Measurements from ENCODE around the gene BPIFA3. TPM values are rescaled to one million over a fixed set of nuclear protein-coding genes. Genes with fewer than 3 reads are reported as not detected.

Gene BPIFA3
- total RNA-seq, 2 experiments from 2014 or later = not detected

- H3K9me3 Mint-ChIP-seq (ENCODE audit: low read depth) = no peaks in the 10 kb centered on the region
- H3K4me3 Mint-ChIP-seq = no peak overlapping the region
- CTCF ChIA-PET = interaction anchor here (0.7 to 1.3 kb wide), 2 partner anchors 19 to 406 kb away, joined by 3 to 4 read pairs; no protein-coding TSS in a partner anchor
- H3K36me3 Mint-ChIP-seq (ENCODE audit: low read depth) = no peaks in the 10 kb centered on the region
- H3K27me3 Mint-ChIP-seq = peaks cover 2% of the 10 kb centered on the region
- intact Hi-C loops (cut with DNase I, micrococcal nuclease) = no loop called here
- DNase-seq (no peak), ATAC-seq (no peak)
- no peak overlapping the region for H3K27ac Mint-ChIP-seq
- H3K4me1 Mint-ChIP-seq = no peaks in the 10 kb centered on the region
- POLR2A ChIA-PET = no interaction called here
Observed at GRCh38 chr20:33187491-33187890, 29.7 kb upstream of the BPIFA3 start.

DNA sequence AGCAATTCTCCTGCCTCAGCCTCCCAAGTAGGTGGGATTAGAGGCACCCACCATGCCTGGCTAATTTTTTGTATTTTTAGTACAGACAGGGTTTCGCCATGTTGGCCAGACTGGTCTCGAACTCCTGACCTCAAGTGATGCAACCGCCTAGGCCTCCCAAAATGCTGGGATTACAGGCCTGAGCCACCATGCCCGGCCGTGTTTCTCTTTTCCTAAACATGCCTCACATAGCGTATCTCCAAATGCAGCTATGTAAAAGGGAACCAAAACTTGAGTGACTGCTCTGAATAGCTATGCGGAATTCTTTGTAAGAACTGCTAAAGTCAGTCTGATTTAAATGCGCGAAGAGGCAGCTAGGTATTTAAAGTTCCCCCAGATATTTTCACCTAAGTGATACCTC lies 28.7 kb upstream of the BPIFA3 start:
- POLR2A ChIA-PET = no interaction called here

GRCh38 chr20:33191484-33191883 lies 25.7 kb upstream of the BPIFA3 start:
- ChIA-PET CTCF (interaction anchor here (1.6 kb wide), 1 partner anchor 23 kb away, joined by 3 read pairs; no protein-coding TSS in a partner anchor), POLR2A (no interaction called here)
- H3K9me3 Mint-ChIP-seq (ENCODE audit: low read depth) = no peaks in the 10 kb centered on the region
- no peak for DNase-seq
- no peak overlapping the region for H3K27ac Mint-ChIP-seq
- no peak for ATAC-seq
- intact Hi-C loops (cut with DNase I, micrococcal nuclease) = no loop called here
- peaks cover 2% of the 10 kb centered on the region for H3K4me1 Mint-ChIP-seq
- H3K27me3 Mint-ChIP-seq = peaks cover 2% of the 10 kb centered on the region
- H3K4me3 Mint-ChIP-seq = no peak overlapping the region
- no peaks in the 10 kb centered on the region for H3K36me3 Mint-ChIP-seq (ENCODE audit: low read depth)

More for the DNA sequence above, 28.7 kb upstream of the BPIFA3 start:
- Mint-ChIP-seq H3K4me3 (no peak overlapping the region), H3K27ac (no peak overlapping the region), H3K9me3 (ENCODE audit: low read depth) (no peaks in the 10 kb centered on the region), H3K36me3 (ENCODE audit: low read depth) (no peaks in the 10 kb centered on the region), H3K27me3 (peaks cover 2% of the 10 kb centered on the region), H3K4me1 (no peaks in the 10 kb centered on the region)
- DNase-seq (no peak), ATAC-seq (no peak)
- intact Hi-C loops (cut with DNase I, micrococcal nuclease) = no loop called here
- CTCF ChIA-PET = interaction anchor here (1.1 kb wide), 1 partner anchor 104 kb away, joined by 3 read pairs; no protein-coding TSS in a partner anchor

- intact Hi-C loops (cut with DNase I, micrococcal nuclease) = no loop called here
- ATAC-seq = no peak
- Mint-ChIP-seq H3K4me1 (peaks cover 2% of the 10 kb centered on the region), H3K27me3 (peaks cover 2% of the 10 kb centered on the region), H3K36me3 (ENCODE audit: low read depth) (no peaks in the 10 kb centered on the region), H3K9me3 (ENCODE audit: low read depth) (no peaks in the 10 kb centered on the region), H3K27ac (no peak overlapping the region), H3K4me3 (no peak overlapping the region)
- DNase-seq = no peak
- POLR2A ChIA-PET = no interaction called here
- CTCF ChIA-PET = interaction anchor here (0.6 to 1.6 kb wide), 2 partner anchors 22 to 68 kb away, joined by 3 read pairs; no protein-coding TSS in a partner anchor
Observed at GRCh38 chr20:33191955-33192354, 25.2 kb upstream of the BPIFA3 start.

DNA sequence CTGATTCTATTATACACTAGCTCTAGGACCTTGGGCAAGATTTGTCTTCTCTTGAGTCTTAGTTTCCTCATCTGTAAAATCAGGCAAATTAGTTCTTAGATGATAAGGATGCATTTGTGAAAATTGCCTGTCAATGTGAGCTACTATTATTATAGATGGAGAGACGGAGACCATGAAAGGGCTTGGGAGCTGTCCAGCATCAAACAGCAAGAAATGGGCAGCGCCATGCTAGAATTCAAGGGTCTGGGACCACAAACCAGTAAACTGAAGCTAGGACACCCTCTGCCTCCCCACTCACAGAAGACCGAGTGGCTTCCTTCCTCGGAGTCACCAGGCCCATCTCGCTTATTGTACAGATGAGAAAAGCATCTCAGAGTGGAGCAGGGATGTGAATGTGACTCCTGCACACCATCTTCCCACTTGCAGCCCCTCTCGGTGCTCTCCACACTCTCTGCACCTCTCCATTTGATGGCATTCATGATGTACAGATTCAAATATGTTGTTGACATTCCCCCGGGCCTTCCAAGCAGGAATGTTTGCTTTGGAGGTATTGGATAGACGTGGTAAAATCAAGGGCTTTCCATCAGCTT lies 24.1 kb upstream of the BPIFA3 start:
- Mint-ChIP-seq H3K4me1 (peaks cover 2% of the 10 kb centered on the region), H3K4me3 (no peak overlapping the region), H3K27me3 (peaks cover 2% of the 10 kb centered on the region), H3K36me3 (ENCODE audit: low read depth) (no peaks in the 10 kb centered on the region), H3K27ac (no peak overlapping the region), H3K9me3 (ENCODE audit: low read depth) (no peaks in the 10 kb centered on the region)
- ChIA-PET POLR2A (no interaction called here), CTCF (interaction anchor here (1.6 kb wide), 1 partner anchor 21 kb away, joined by 3 read pairs; no protein-coding TSS in a partner anchor)
- ATAC-seq (no peak), DNase-seq (no peak)
- intact Hi-C loops (cut with DNase I, micrococcal nuclease) = no loop called here

DNA sequence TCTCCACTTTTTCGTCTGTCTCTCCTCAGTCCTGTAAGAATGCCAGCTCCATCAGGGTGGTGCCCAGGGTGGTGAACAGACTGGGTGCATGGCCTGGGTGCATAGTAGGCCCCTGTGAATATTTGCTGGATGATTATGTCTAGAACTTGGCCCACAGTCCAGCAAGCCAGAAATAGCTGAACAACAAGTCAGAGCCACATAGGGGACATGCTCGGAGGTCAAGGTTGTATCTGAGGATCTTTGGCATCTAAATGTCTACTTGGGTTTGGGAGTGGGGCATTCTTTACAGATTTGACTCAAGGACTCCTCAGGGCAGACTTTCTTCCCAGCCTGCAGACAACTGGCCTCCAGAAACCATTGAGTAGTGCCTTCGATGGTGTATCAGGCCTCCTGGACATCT lies 18.1 kb upstream of the BPIFA3 start:
- POLR2A ChIA-PET = no interaction called here
- no peak for ATAC-seq
- Mint-ChIP-seq H3K4me3 (no peak overlapping the region), H3K27ac (no peak overlapping the region), H3K27me3 (peaks cover 2% of the 10 kb centered on the region), H3K36me3 (ENCODE audit: low read depth) (no peaks in the 10 kb centered on the region), H3K4me1 (peaks cover 2% of the 10 kb centered on the region), H3K9me3 (ENCODE audit: low read depth) (no peaks in the 10 kb centered on the region)
- no peak for DNase-seq
- intact Hi-C loops (cut with DNase I, micrococcal nuclease) = no loop called here
- CTCF ChIA-PET = interaction anchor here (0.7 kb wide), 1 partner anchor 12 kb away, joined by 4 read pairs; no protein-coding TSS in a partner anchor

- intact Hi-C loops (cut with DNase I, micrococcal nuclease) = no loop called here
- H3K36me3 Mint-ChIP-seq (ENCODE audit: low read depth) = no peaks in the 10 kb centered on the region
- no peak for ATAC-seq
- peaks cover 11% of the 10 kb centered on the region for H3K27me3 Mint-ChIP-seq
- no peaks in the 10 kb centered on the region for H3K4me1 Mint-ChIP-seq
- ChIA-PET CTCF (no interaction called here), POLR2A (no interaction called here)
- no peak overlapping the region for H3K4me3 Mint-ChIP-seq
- no peaks in the 10 kb centered on the region for H3K9me3 Mint-ChIP-seq (ENCODE audit: low read depth)
- no peak overlapping the region for H3K27ac Mint-ChIP-seq
- DNase-seq = no peak
Observed at GRCh38 chr20:33202451-33202850, 14.7 kb upstream of the BPIFA3 start.

DNA sequence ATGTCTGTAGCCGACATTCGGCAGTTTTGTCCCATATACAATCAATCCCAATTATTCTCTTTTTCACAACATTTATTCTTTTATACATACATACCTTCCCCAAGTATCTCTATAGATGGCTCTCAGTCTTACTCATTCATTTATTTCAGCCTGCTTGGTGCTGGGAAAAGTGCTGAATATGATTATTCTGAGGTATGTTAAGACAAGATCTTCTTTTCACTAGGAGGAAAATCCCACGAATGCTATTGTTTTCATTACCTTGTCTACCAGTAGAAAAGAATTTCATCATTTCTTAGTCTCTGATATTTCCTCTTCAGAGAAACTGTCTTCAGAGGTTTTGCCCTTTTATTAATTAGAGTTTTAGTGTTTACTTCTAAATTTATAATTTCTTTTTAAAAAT lies 13.7 kb upstream of the BPIFA3 start:
- Mint-ChIP-seq H3K4me3 (no peak overlapping the region), H3K9me3 (ENCODE audit: low read depth) (no peaks in the 10 kb centered on the region), H3K27me3 (peaks cover 14% of the 10 kb centered on the region), H3K36me3 (ENCODE audit: low read depth) (no peaks in the 10 kb centered on the region), H3K27ac (no peak overlapping the region), H3K4me1 (no peaks in the 10 kb centered on the region)
- ChIA-PET POLR2A (no interaction called here), CTCF (interaction anchor here (0.6 kb wide), 1 partner anchor 1318 kb away, joined by 3 read pairs; no protein-coding TSS in a partner anchor)
- intact Hi-C loops (cut with DNase I, micrococcal nuclease) = no loop called here
- DNase-seq = no peak
- no peak for ATAC-seq

GRCh38 chr20:33209789-33210188 lies 7.4 kb upstream of the BPIFA3 start:
- Mint-ChIP-seq H3K27ac (no peak overlapping the region), H3K4me1 (no peaks in the 10 kb centered on the region), H3K36me3 (ENCODE audit: low read depth) (no peaks in the 10 kb centered on the region), H3K27me3 (peaks cover 28% of the 10 kb centered on the region), H3K4me3 (no peak overlapping the region), H3K9me3 (ENCODE audit: low read depth) (peaks cover 3% of the 10 kb centered on the region)
- DNase-seq = peak; percentile 69
- ChIA-PET CTCF (interaction anchor here (0.7 to 1.3 kb wide), 2 partner anchors 12 to 142 kb away, joined by 3 read pairs; no protein-coding TSS in a partner anchor), POLR2A (no interaction called here)
- ATAC-seq = no peak
- intact Hi-C loops (cut with DNase I, micrococcal nuclease) = loop anchor here (2.0 to 10.0 kb wide), 2 partner anchors 65 to 307 kb away; no protein-coding TSS in a partner anchor

- Mint-ChIP-seq H3K9me3 (ENCODE audit: low read depth) (peaks cover 3% of the 10 kb centered on the region), H3K36me3 (ENCODE audit: low read depth) (no peaks in the 10 kb centered on the region), H3K4me3 (no peak overlapping the region), H3K27ac (no peak overlapping the region), H3K4me1 (no peaks in the 10 kb centered on the region), H3K27me3 (peaks cover 28% of the 10 kb centered on the region)
- no peak for ATAC-seq
- DNase-seq = no peak
- ChIA-PET POLR2A (no interaction called here), CTCF (interaction anchor here (0.7 kb wide), 1 partner anchor 11 kb away, joined by 4 read pairs; no protein-coding TSS in a partner anchor)
- intact Hi-C loops (cut with DNase I, micrococcal nuclease) = loop anchor here (2.0 to 10.0 kb wide), 2 partner anchors 64 to 308 kb away; no protein-coding TSS in a partner anchor
Observed at GRCh38 chr20:33210371-33210770, 6.8 kb upstream of the BPIFA3 start.

- Mint-ChIP-seq H3K9me3 (ENCODE audit: low read depth) (peaks cover 3% of the 10 kb centered on the region), H3K36me3 (ENCODE audit: low read depth) (no peaks in the 10 kb centered on the region), H3K4me1 (no peaks in the 10 kb centered on the region), H3K27ac (no peak overlapping the region), H3K4me3 (no peak overlapping the region), H3K27me3 (peaks cover 34% of the 10 kb centered on the region)
- intact Hi-C loops (cut with DNase I, micrococcal nuclease) = loop anchor here (2.0 to 10.0 kb wide), 2 partner anchors 63 to 309 kb away; no protein-coding TSS in a partner anchor
- ATAC-seq (peak; percentile 44), DNase-seq (peak; percentile 53)
- POLR2A ChIA-PET = interaction anchor here (0.6 kb wide), 1 partner anchor 165 kb away, joined by 3 read pairs; no protein-coding TSS in a partner anchor
- CTCF ChIA-PET = interaction anchor here (0.8 kb wide), 1 partner anchor 88 kb away, joined by 4 read pairs; no protein-coding TSS in a partner anchor
Observed at GRCh38 chr20:33211817-33212424, 5.2 kb upstream of the BPIFA3 start.

DNA sequence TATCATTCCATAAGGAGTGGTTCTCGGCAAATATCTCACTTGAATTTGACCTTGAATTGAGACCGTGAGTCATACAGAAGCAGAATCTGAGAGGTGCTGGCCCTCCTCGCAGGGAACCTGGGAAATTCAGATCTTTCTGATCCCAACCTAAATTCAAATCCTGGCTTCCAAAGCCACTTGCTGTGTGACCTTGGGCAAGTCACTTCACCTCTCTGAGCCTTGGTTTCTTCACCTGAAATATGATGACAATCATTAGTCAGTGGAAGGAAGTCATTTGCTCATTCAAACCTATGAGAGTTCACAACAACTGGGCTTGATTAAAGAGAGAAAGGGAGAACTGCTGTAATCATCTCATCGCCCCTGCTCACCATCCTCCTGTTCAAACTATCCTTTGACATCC lies 7.2 kb downstream of the BPIFA3 start:
- H3K4me3 Mint-ChIP-seq = no peak overlapping the region
- ATAC-seq (no peak), DNase-seq (no peak)
- ChIA-PET CTCF (interaction anchor here (1.1 to 1.6 kb wide), 3 partner anchors 10 to 68 kb away, joined by 3 to 4 read pairs (median 4); no protein-coding TSS in a partner anchor), POLR2A (no interaction called here)
- H3K4me1 Mint-ChIP-seq = no peaks in the 10 kb centered on the region
- no peak overlapping the region for H3K27ac Mint-ChIP-seq
- intact Hi-C loops (cut with DNase I, micrococcal nuclease) = no loop called here
- H3K9me3 Mint-ChIP-seq (ENCODE audit: low read depth) = no peaks in the 10 kb centered on the region
- H3K36me3 Mint-ChIP-seq (ENCODE audit: low read depth) = no peaks in the 10 kb centered on the region
- peaks cover 10% of the 10 kb centered on the region for H3K27me3 Mint-ChIP-seq

All from activated CD4-positive, alpha-beta T cell treated with anti-CD3 and anti-CD28 coated beads for 36 hours (primary cell).